Endothelial cell of umbilical vein (primary cell): ENCODE measurements around the gene SOCS3. TPM values are rescaled to one million over a fixed set of nuclear protein-coding genes. Genes with fewer than 3 reads are reported as not detected.

Experiments
- BruUV-seq: library from RNA; stranded (reverse); fragments of 400-500 nt; replicated peaks from 2 replicates; lab custom pipeline; 2021; lab: Mats Ljungman, UMichigan
- CTCF ChIA-PET: fragments of 300-600, 350-600 bp; sonication (Branson Sonifier 250); formaldehyde crosslinking; loops from one replicate; lab custom pipeline; 2021; ENCODE audit warnings: antibody characterized with exemption, inconsistent platforms; lab: Charles Lee
- POLR2A ChIA-PET: fragments of 300-600, 350-600 bp; sonication (Branson Sonifier 250); formaldehyde crosslinking; loops from one replicate; lab custom pipeline; 2021; ENCODE audit warnings: antibody characterized with exemption, inconsistent platforms; lab: Charles Lee
- DNase-seq: peaks from one replicate; pipeline ENCODE4 v3.0.0-alpha.2; 2011; ENCODE audit warnings: low read depth, low spot score
- FAIRE-seq: peaks from 2 replicates; lab custom pipeline; 2011; peaks lifted over from hg19 to GRCh38; lab: Jason Lieb, UNC
- H2AFZ ChIP-seq: 2 replicates; pipeline ENCODE4 v1.6.0; 2012; ENCODE audit warnings: low read depth, low read length, control low read depth, inconsistent platforms
- H3K27ac ChIP-seq: 2 replicates; pipeline ENCODE4 v1.5.1; 2011; ENCODE audit warnings: low read depth, mild to moderate bottlenecking, control low read depth, low read length, moderate library complexity; ENCODE audit not compliant: insufficient read depth
- H3K27me3 ChIP-seq, 2 experiments: 2 replicates each; pipeline versions ENCODE4 v1.6.0 to v1.6.1; 2011; ENCODE audit warnings: low read length in 2 of 2, mixed read lengths in 1 of 2; ENCODE audit not compliant: control insufficient read depth in 2 of 2, insufficient read depth in 2 of 2
- H3K36me3 ChIP-seq, 2 experiments: 2 replicates in 1 of 2; 3 replicates in 1 of 2; pipeline ENCODE4 v1.5.1; 2011; ENCODE audit warnings: low read length in 2 of 2, mild to moderate bottlenecking in 1 of 2, moderate library complexity in 1 of 2; ENCODE audit not compliant: control insufficient read depth in 2 of 2, insufficient read depth in 2 of 2; ENCODE audit errors: extremely low read depth in 1 of 2
- H3K4me1 ChIP-seq: 3 replicates; pipeline ENCODE4 v1.5.1; 2011; ENCODE audit warnings: mild to moderate bottlenecking, low read length; ENCODE audit not compliant: control insufficient read depth, insufficient read depth; ENCODE audit errors: extremely low read depth
- H3K4me2 ChIP-seq: 2 replicates; pipeline ENCODE4 v1.6.1; 2011; ENCODE audit warnings: low read length, control low read depth, mixed read lengths; ENCODE audit not compliant: insufficient read depth
- H3K4me3 ChIP-seq, 3 experiments: fragments of 200-600 bp in 1 of 3; sonication (generic), shearing (Covaris generic) in 1 of 3; replicated peaks in 1 of 3; 2 replicates each; pipeline ENCODE4 v1.5.1; 2011 to 2016; ENCODE audit warnings: control low read depth in 3 of 3, low read length in 3 of 3, mild to moderate bottlenecking in 2 of 3, inconsistent platforms in 1 of 3, low read depth in 1 of 3, moderate library complexity in 1 of 3; ENCODE audit not compliant: insufficient read depth in 1 of 3
- H3K79me2 ChIP-seq: 2 replicates; pipeline ENCODE4 v1.6.0; 2012; ENCODE audit warnings: low read length, inconsistent platforms; ENCODE audit not compliant: control insufficient read depth, insufficient read depth
- H3K9ac ChIP-seq: replicated peaks from 2 replicates; pipeline ENCODE3; 2011; ENCODE audit warnings: low read length, control low read depth; ENCODE audit not compliant: insufficient read depth; ENCODE audit errors: extremely low read depth
- H3K9me1 ChIP-seq: replicated peaks from 3 replicates; pipeline ENCODE4 v1.6.0; 2011; ENCODE audit warnings: mild to moderate bottlenecking, low read length; ENCODE audit not compliant: control insufficient read depth, insufficient read depth; ENCODE audit errors: extremely low read depth
- H3K9me3 ChIP-seq: replicated peaks from 2 replicates; pipeline ENCODE4 v1.5.1; 2012; ENCODE audit warnings: low read length, inconsistent platforms; ENCODE audit not compliant: control insufficient read depth, insufficient read depth
- H4K20me1 ChIP-seq: replicated peaks from 2 replicates; pipeline ENCODE3; 2011; ENCODE audit warnings: mild to moderate bottlenecking, low read length; ENCODE audit not compliant: control insufficient read depth, insufficient read depth; ENCODE audit errors: extremely low read depth
- EZH2 ChIP-seq: IDR thresholded peaks from 2 replicates; pipeline ENCODE4 v1.6.1; 2012; ENCODE audit warnings: borderline replicate concordance, low read depth, mild to moderate bottlenecking, moderate library complexity, low read length, inconsistent platforms; ENCODE audit not compliant: severe bottlenecking
- FOS ChIP-seq: IDR thresholded peaks from 2 replicates; pipeline ENCODE4 v1.6.1; 2011; ENCODE audit warnings: mild to moderate bottlenecking, low read length, moderate library complexity, borderline replicate concordance; ENCODE audit not compliant: insufficient read depth
- GATA2 ChIP-seq: IDR thresholded peaks from 2 replicates; pipeline ENCODE4 v1.7.0; 2011; ENCODE audit warnings: low read depth, mild to moderate bottlenecking, moderate library complexity, mixed read lengths, low read length; ENCODE audit not compliant: insufficient read length, insufficient read depth
- JUN ChIP-seq: IDR thresholded peaks from 2 replicates; pipeline ENCODE4 v1.6.1; 2011; ENCODE audit warnings: borderline replicate concordance, low read depth; ENCODE audit not compliant: insufficient read length, insufficient read depth
- MYC ChIP-seq: IDR thresholded peaks from one replicate; pipeline ENCODE4 v1.6.1; 2011; ENCODE audit warnings: mild to moderate bottlenecking, low read depth, low read length
- POLR2A ChIP-seq: IDR thresholded peaks from 2 replicates; pipeline ENCODE4 v1.6.1; 2012; ENCODE audit warnings: low read depth, mild to moderate bottlenecking, control low read depth, low read length
- POLR2AphosphoS5 ChIP-seq: IDR thresholded peaks from 2 replicates; pipeline ENCODE4 v1.6.1; 2012; ENCODE audit warnings: low read depth, mild to moderate bottlenecking, control low read depth, low read length, moderate library complexity; ENCODE audit not compliant: insufficient read depth
- dilution Hi-C: fragments of 300-500 bp; cut with MboI; formaldehyde crosslinking; loops from one replicate; pipeline ENCODE4 v1.15.0; 2019; ENCODE audit warnings: low sequenced_read_pairs; ENCODE audit not compliant: extremely low pct_ligation_motif_present
- intact Hi-C: fragments of 100-400 bp; cut with micrococcal nuclease; formaldehyde crosslinking; loops from one replicate; pipeline ENCODE4 v1.10.0; 2022
- polyA plus RNA-seq, 4 experiments: library from polyadenylated mRNA; depleted of rRNA in 3 of 4; stranded (reverse) in 3 of 4; unstranded in 1 of 4; fragments of >200 nt; gene quantifications; 2 replicates each; pipeline versions ENCODE4 v1.2.1 to v1.2.3, GENCODE V29; 2011 to 2012; ENCODE audit warnings: missing spikeins in 1 of 4
- small RNA-seq: library from RNA; depleted of rRNA; stranded (forward); fragments of <200 nt; gene quantifications from one replicate; pipeline ENCODE3, GENCODE V24; 2012; ENCODE audit warnings: low replicate concordance, low read depth; ENCODE audit not compliant: insufficient read depth, insufficient read length
- total RNA-seq: library from RNA; stranded (reverse); gene quantifications from 2 replicates; pipeline ENCODE4 v1.2.3, GENCODE V29; 2021
- TF ChIP-seq, protein P1 (sequence below): IDR thresholded peaks from 2 replicates; pipeline ENCODE4 v1.6.1; 2011; ENCODE audit not compliant: insufficient read depth, insufficient read length
- TF ChIP-seq, protein P2 (sequence below), 2 donors: IDR thresholded peaks; 1 replicate in 1 of 2; 2 replicates in 1 of 2; pipeline ENCODE4 v1.5.1; 2011; ENCODE audit warnings: low read length in 2 of 2, mild to moderate bottlenecking in 2 of 2, moderate library complexity in 2 of 2, control low read depth in 1 of 2, inconsistent platforms in 1 of 2, low read depth in 1 of 2; ENCODE audit not compliant: insufficient read depth in 1 of 2; ENCODE audit errors: extremely low read depth in 1 of 2

SOCS3 gene
- total and polyA plus RNA-seq, 2 donors (not counting 3 experiments of a cell fraction or from before 2014, with no cell fraction given), result 6.2 to 14.3 TPM

DNA sequence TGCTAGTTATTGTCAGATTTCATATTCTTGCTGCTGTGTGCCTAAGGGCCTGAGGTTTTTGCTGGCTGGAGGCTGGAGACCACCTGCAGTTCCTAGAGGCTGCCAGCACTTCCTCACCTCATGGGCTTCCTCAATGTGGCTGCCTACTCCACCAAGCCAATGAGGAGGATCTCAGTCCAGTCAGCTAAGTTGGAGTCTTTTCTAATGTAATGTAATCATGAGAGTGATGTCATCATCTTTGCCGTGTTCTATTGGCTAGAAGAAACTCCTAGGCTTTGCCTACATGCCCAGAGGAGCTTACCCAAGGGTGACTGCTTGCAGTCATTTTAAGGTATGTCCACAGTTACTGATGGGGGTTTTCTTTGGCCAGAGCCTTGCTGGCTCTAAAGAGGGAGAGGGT is 53.0 kb downstream of the SOCS3 start:
- no peaks in the 10 kb centered on the region for H4K20me1 ChIP-seq
- ChIA-PET POLR2A (no interaction called here), CTCF (interaction anchor here (0.9 to 1.0 kb wide), 2 partner anchors 18 to 54 kb away, joined by 3 read pairs; no protein-coding TSS in a partner anchor)
- intact Hi-C loops (no loop called here), dilution Hi-C loops (no loop called here)
- H3K27ac ChIP-seq, result no peak overlapping the region
- H3K4me3 ChIP-seq, result no peak overlapping the region
- DNase-seq (no peak), FAIRE-seq (no peak)
- H2AFZ ChIP-seq, result no peak overlapping the region
- no peaks in the 10 kb centered on the region for H3K27me3 ChIP-seq
- no TSS peak for BruUV-seq
- H3K9me3 ChIP-seq, result no peaks in the 10 kb centered on the region
- no peaks in the 10 kb centered on the region for H3K79me2 ChIP-seq
- H3K4me1 ChIP-seq, result peaks cover 4% of the 10 kb centered on the region
- no peaks in the 10 kb centered on the region for H3K9me1 ChIP-seq
- TF ChIP-seq FOS (no peak), GATA2 (no peak), POLR2A (no peak), EZH2 (no peak), MYC (no peak), POLR2AphosphoS5 (no peak), JUN (no peak)
- TF ChIP-seq, protein P1, sequence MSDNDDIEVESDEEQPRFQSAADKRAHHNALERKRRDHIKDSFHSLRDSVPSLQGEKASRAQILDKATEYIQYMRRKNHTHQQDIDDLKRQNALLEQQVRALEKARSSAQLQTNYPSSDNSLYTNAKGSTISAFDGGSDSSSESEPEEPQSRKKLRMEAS, result no peak
- TF ChIP-seq, protein P2, sequence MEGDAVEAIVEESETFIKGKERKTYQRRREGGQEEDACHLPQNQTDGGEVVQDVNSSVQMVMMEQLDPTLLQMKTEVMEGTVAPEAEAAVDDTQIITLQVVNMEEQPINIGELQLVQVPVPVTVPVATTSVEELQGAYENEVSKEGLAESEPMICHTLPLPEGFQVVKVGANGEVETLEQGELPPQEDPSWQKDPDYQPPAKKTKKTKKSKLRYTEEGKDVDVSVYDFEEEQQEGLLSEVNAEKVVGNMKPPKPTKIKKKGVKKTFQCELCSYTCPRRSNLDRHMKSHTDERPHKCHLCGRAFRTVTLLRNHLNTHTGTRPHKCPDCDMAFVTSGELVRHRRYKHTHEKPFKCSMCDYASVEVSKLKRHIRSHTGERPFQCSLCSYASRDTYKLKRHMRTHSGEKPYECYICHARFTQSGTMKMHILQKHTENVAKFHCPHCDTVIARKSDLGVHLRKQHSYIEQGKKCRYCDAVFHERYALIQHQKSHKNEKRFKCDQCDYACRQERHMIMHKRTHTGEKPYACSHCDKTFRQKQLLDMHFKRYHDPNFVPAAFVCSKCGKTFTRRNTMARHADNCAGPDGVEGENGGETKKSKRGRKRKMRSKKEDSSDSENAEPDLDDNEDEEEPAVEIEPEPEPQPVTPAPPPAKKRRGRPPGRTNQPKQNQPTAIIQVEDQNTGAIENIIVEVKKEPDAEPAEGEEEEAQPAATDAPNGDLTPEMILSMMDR (IDR thresholded peaks at IDR 0.05; ENCODE audit: extremely low read depth in 1 of 2, insufficient read depth in 1 of 2, low read depth in 1 of 2, low read length in 2 of 2), result no peak
- H3K9ac ChIP-seq, result no peak overlapping the region
- H3K36me3 ChIP-seq, result no peaks in the 10 kb centered on the region
- no peak overlapping the region for H3K4me2 ChIP-seq

Small RNAs within 50 kb of the gene (small RNA-seq; reads per million reads assigned to genes)
- gene RF00415, result not detected
- gene RN7SL236P, result not detected

Other genes with a start within 250 kb of the SOCS3 start
- gene TMC6, start 231.3 kb downstream of the SOCS3 start, total RNA-seq, result 58.0 and 72.4 TPM in 2 replicates
- 23.2 and 26.7 TPM in 2 replicates for gene TMC6, start 231.3 kb downstream of the SOCS3 start, polyA plus RNA-seq
- gene TMC8, start 229.3 kb downstream of the SOCS3 start, total RNA-seq, result 0.99 and 1.3 TPM in 2 replicates
- gene TMC8, start 229.3 kb downstream of the SOCS3 start, polyA plus RNA-seq, result 0.07 and 0.16 TPM in 2 replicates
- gene C17orf99, start 213.7 kb downstream of the SOCS3 start, total RNA-seq, result not detected in 2 replicates
- gene C17orf99, start 213.7 kb downstream of the SOCS3 start, polyA plus RNA-seq, result not detected in 2 replicates
- 58.6 and 65.9 TPM in 2 replicates for gene SYNGR2, start 191.5 kb downstream of the SOCS3 start, total RNA-seq
- 281 and 431 TPM in 2 replicates for gene SYNGR2, start 191.5 kb downstream of the SOCS3 start, polyA plus RNA-seq
- 110 and 111 TPM in 2 replicates for gene TK1, start 173.0 kb downstream of the SOCS3 start, total RNA-seq
- gene TK1, start 173.0 kb downstream of the SOCS3 start, polyA plus RNA-seq, result 159 and 174 TPM in 2 replicates
- 33.5 and 46.3 TPM in 2 replicates for gene AFMID, start 172.7 kb downstream of the SOCS3 start, total RNA-seq
- gene AFMID, start 172.7 kb downstream of the SOCS3 start, polyA plus RNA-seq, result 39.0 and 42.9 TPM in 2 replicates
- 74.6 and 85.8 TPM in 2 replicates for gene BIRC5, start 145.8 kb downstream of the SOCS3 start, total RNA-seq
- 26.3 and 32.8 TPM in 2 replicates for gene BIRC5, start 145.8 kb downstream of the SOCS3 start, polyA plus RNA-seq
- gene TMEM235, start 128.4 kb downstream of the SOCS3 start, total RNA-seq, result 0.38 TPM in 1 of 2 replicates, not detected in the other
- gene TMEM235, start 128.4 kb downstream of the SOCS3 start, polyA plus RNA-seq, result 0.04 and 0.18 TPM in 2 replicates
- gene PGS1, start 18.6 kb upstream of the SOCS3 start, total RNA-seq, result 55.6 and 66.0 TPM in 2 replicates
- 48.4 and 50.8 TPM in 2 replicates for gene PGS1, start 18.6 kb upstream of the SOCS3 start, polyA plus RNA-seq
- not detected in 2 replicates for gene DNAH17, start 217.3 kb upstream of the SOCS3 start, total RNA-seq
- gene DNAH17, start 217.3 kb upstream of the SOCS3 start, polyA plus RNA-seq, result not detected in 2 replicates